NCI-H1092 (cell line): ENCODE results near the gene FHL2.
"Not testable (repeated sequence)": the region's sequence is repeated elsewhere in the genome, so short reads cannot be mapped to it uniquely, and the experiment has no call there.

Source experiments
- DNase-seq: peaks from one replicate; lab custom pipeline; 2025; lab: John Stamatoyannopoulos, UW

The FHL2 gene

GRCh38 chr2:105338020-105338385 is 60.8 kb downstream of the FHL2 start:
- no peak for DNase-seq

GRCh38 chr2:105337122-105338019 is 61.5 kb downstream of the FHL2 start, which contains the start of gene C2orf49:
Gene C2orf49 (plus strand): TSS chr2:105337540. CDS start chr2:105337588, 48 bp downstream.
- peak; percentile 87 for DNase-seq

- no peak for DNase-seq
Measured at GRCh38 chr2:105336786-105337121, 62.1 kb downstream of the FHL2 start.

- no peak for DNase-seq
Measured at GRCh38 chr2:105335469-105335868, 63.4 kb downstream of the FHL2 start.

GRCh38 chr2:105334211-105334610 is 64.6 kb downstream of the FHL2 start:
- DNase-seq: no peak

- no peak for DNase-seq
Measured at GRCh38 chr2:105330681-105331375, 68.0 kb downstream of the FHL2 start.

- peak; percentile 37 for DNase-seq
Measured at GRCh38 chr2:105329561-105330495, 69.0 kb downstream of the FHL2 start, which contains the start of gene TGFBRAP1. Gene TGFBRAP1 (minus strand): TSS chr2:105329735. CDS start chr2:105308301, 21,434 bp downstream.

- no peak for DNase-seq
Measured at GRCh38 chr2:105329197-105329554, 69.7 kb downstream of the FHL2 start.

- no peak for DNase-seq
Measured at GRCh38 chr2:105328281-105329196, 70.3 kb downstream of the FHL2 start.

- DNase-seq: no peak
Measured at GRCh38 chr2:105327690-105328089, 71.2 kb downstream of the FHL2 start.

- DNase-seq: not testable (repeated sequence)
Measured at GRCh38 chr2:105327271-105327670, 71.6 kb downstream of the FHL2 start.

GRCh38 chr2:105325389-105325963 is 73.4 kb downstream of the FHL2 start:
- DNase-seq: no peak

GRCh38 chr2:105324732-105325131 is 74.1 kb downstream of the FHL2 start:
- DNase-seq: no peak

- no peak for DNase-seq
Measured at GRCh38 chr2:105324101-105324500, 74.8 kb downstream of the FHL2 start.

GRCh38 chr2:105323111-105323510 is 75.7 kb downstream of the FHL2 start:
- no peak for DNase-seq

GRCh38 chr2:105321875-105322646 is 76.8 kb downstream of the FHL2 start:
- DNase-seq: no peak

- DNase-seq: no peak
Measured at GRCh38 chr2:105320651-105321215, 78.1 kb downstream of the FHL2 start.

GRCh38 chr2:105317937-105318336 is 80.9 kb downstream of the FHL2 start:
- DNase-seq: no peak

GRCh38 chr2:105315314-105315713 is 83.5 kb downstream of the FHL2 start:
- no peak for DNase-seq

GRCh38 chr2:105313877-105314276 is 85.0 kb downstream of the FHL2 start:
- no peak for DNase-seq
